ENCODE data around the gene SLC35G4. TPM values are rescaled to one million over a fixed set of nuclear protein-coding genes. Genes with fewer than 3 reads are reported as not detected.
"Not testable (repeated sequence)": the region's sequence is repeated elsewhere in the genome, so short reads cannot be mapped to it uniquely, and the experiment has no call there.

SLC35G4 gene
- polyA plus RNA-seq = not detected

DNA sequence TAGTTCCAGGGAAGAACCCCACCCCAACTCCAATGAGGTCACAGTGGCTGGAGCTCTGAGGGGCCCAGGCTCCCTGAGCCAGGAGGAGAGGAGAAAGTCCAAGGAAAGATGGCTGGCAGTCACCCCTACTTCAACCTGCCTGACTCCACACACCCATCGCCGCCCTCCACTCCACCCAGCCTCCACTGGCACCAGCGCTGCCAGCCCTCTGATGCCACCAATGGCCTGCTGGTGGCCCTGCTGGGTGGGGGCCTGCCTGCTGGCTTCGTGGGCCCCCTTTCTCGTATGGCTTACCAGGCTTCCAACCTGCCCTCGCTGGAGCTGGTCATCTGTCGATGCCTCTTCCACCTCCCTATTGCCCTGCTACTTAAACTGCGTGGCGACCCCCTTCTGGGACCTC lies at the start of gene SLC35G4:
SLC35G4 (plus strand) TSS at position 109 of the 400 bp plus-strand sequence; CDS start at position 109, 0 bp downstream.
- 74 to 91% methylated on average over 5 to 7 of the region's 9 CpGs for WGBS, 2 donors
- H3K9me3 ChIP-seq (ENCODE audit: control insufficient read depth in 2 of 2, insufficient read depth in 1 of 2, low read depth in 1 of 2, low read length in 1 of 2); H3K27ac ChIP-seq (ENCODE audit: low read depth in 2 of 2, low read length in 1 of 2); H3K27me3 ChIP-seq (ENCODE audit: control insufficient read depth in 1 of 2, insufficient read depth in 2 of 2, low read length in 2 of 2); H3K4me1 ChIP-seq (ENCODE audit: control insufficient read depth in 2 of 2, insufficient read depth in 2 of 2, low read length in 1 of 2); H3K4me3 ChIP-seq (ENCODE audit: low read depth in 1 of 2, low read length in 2 of 2); H3K36me3 ChIP-seq (ENCODE audit: control insufficient read depth in 2 of 2, insufficient read depth in 2 of 2, low read length in 1 of 2): not testable (repeated sequence)

DNA sequence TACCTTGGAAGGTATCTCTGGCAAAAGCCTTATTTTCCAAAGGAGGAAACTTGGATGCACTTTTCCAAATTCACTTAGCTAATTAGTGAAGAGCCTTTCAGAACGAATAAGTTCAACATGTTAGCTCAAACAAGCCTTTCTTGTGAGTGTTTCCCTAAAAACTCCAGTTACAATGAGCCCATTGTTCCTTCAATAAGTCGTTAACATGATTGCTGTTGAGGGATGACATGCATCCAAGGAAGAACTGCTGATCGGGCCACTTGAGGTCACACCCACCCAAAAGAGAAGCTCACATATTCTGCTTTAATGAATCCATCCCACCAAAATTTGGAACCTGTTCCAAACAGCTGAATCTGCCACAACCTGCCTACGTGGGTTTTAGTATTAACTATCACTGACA lies 48.1 kb upstream of the SLC35G4 start:
- 56 to 60% methylated on average over 4 of the region's 4 CpGs for WGBS, 2 donors

DNA sequence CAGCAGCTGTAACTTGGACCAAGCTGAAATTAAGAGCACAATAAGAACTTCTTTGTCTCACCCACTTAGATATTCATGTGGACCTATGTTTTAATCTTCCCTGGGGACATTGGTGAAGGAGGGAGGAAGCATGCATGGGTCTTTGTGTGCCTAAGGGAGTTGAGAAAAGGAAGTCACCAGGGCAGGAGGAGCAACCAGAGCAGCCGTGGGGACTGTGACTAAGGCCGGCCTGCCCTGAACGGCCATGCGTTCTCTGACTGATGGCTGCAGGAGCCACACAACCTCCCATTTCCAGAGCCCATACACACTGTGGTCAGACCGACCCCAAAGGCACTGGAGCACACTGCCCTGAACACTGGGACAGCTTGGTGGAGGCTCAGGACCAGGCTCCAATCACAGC lies 43.7 kb upstream of the SLC35G4 start:
- WGBS, 2 donors = 73 to 81% methylated on average over 5 of the region's 5 CpGs
- Histone ChIP-seq H3K36me3 (ENCODE audit: control insufficient read depth in 2 of 2, insufficient read depth in 2 of 2, low read length in 1 of 2) (no peaks in the 10 kb centered on the region), H3K9me3 (ENCODE audit: control insufficient read depth in 2 of 2, insufficient read depth in 1 of 2, low read depth in 1 of 2, low read length in 1 of 2) (no peaks in the 10 kb centered on the region), H3K27me3 (ENCODE audit: control insufficient read depth in 1 of 2, insufficient read depth in 2 of 2, low read length in 2 of 2) (no peaks in the 10 kb centered on the region), H3K4me1 (ENCODE audit: control insufficient read depth in 2 of 2, insufficient read depth in 2 of 2, low read length in 1 of 2) (no peaks in the 10 kb centered on the region), H3K27ac (ENCODE audit: low read depth in 2 of 2, low read length in 1 of 2) (no peak overlapping the region), H3K4me3 (ENCODE audit: low read depth in 1 of 2, low read length in 2 of 2) (no peak overlapping the region)

More for the DNA sequence above, 48.1 kb upstream of the SLC35G4 start:
- Histone ChIP-seq H3K27me3 (ENCODE audit: control insufficient read depth in 1 of 2, insufficient read depth in 2 of 2, low read length in 2 of 2) (no peaks in the 10 kb centered on the region), H3K27ac (ENCODE audit: low read depth in 2 of 2, low read length in 1 of 2) (no peak overlapping the region), H3K4me1 (ENCODE audit: control insufficient read depth in 2 of 2, insufficient read depth in 2 of 2, low read length in 1 of 2) (no peaks in the 10 kb centered on the region), H3K9me3 (ENCODE audit: control insufficient read depth in 2 of 2, insufficient read depth in 1 of 2, low read depth in 1 of 2, low read length in 1 of 2) (no peaks in the 10 kb centered on the region), H3K4me3 (ENCODE audit: low read depth in 1 of 2, low read length in 2 of 2) (no peak overlapping the region), H3K36me3 (ENCODE audit: control insufficient read depth in 2 of 2, insufficient read depth in 2 of 2, low read length in 1 of 2) (no peaks in the 10 kb centered on the region)

DNA sequence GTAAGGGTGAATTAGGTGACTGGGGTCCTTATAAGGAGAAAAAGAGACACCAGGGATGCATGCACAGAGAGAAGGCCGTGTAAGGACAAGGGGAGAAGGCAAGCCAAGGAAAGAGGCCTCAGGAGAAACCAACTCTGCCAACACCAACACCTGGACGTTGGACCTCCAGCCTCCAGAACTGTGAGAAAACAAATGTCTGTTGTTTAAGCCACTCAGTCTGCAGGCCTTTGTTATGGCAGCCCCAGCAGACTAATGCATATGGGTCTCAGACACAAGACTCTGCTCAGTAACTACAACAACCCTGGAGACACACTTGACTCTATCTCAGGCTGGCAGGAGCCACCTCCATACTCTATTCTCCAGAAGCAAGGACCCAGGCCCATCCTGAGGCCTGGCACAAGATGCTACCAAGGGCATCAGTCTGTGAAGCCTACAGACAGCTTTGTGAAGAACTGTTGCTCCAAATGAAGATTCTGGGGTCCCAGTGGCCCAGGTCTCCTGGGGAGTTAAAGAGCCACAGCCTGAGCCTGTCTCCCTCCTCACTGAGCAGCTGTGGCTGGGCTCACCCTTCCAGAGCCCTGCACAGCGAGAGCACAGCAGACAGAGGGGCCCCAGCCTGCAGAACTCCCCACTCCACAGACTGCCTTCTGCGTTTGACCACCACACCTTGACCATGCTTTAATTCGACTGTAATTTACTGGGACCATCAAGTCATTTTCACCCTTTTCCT lies 43.0 kb upstream of the SLC35G4 start:
- Histone ChIP-seq H3K27me3 (ENCODE audit: control insufficient read depth in 1 of 2, insufficient read depth in 2 of 2, low read length in 2 of 2) (no peaks in the 10 kb centered on the region), H3K27ac (ENCODE audit: low read depth in 2 of 2, low read length in 1 of 2) (no peak overlapping the region), H3K4me1 (ENCODE audit: control insufficient read depth in 2 of 2, insufficient read depth in 2 of 2, low read length in 1 of 2) (no peaks in the 10 kb centered on the region), H3K9me3 (ENCODE audit: control insufficient read depth in 2 of 2, insufficient read depth in 1 of 2, low read depth in 1 of 2, low read length in 1 of 2) (no peaks in the 10 kb centered on the region), H3K4me3 (ENCODE audit: low read depth in 1 of 2, low read length in 2 of 2) (no peak overlapping the region), H3K36me3 (ENCODE audit: control insufficient read depth in 2 of 2, insufficient read depth in 2 of 2, low read length in 1 of 2) (no peaks in the 10 kb centered on the region)
- 70 to 71% methylated on average over 5 of the region's 5 CpGs for WGBS, 2 donors

DNA sequence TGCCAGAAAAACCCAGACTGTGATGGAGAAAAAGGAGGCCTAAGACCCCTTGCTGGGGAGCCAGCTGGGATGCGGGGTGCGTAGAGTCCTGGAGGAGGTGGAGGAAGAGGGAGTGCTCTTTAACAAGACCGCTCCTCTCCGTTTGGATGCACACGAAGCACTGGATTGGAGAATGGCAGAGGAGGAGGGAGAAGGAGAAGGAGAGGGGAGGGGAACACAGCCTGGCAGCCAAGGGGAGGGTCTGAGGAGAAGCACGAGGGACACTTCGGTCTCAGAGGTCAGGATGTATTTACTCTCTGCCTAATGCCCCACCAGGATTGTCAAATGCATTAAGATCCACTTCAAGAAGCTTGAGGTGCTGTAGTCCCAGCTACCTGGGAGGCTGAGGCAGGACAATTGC lies 42.0 kb upstream of the SLC35G4 start:
- 66% methylated on average over 7 of the region's 7 CpGs for WGBS, 2 donors
- Histone ChIP-seq H3K4me1 (ENCODE audit: control insufficient read depth in 2 of 2, insufficient read depth in 2 of 2, low read length in 1 of 2) (no peaks in the 10 kb centered on the region), H3K27ac (ENCODE audit: low read depth in 2 of 2, low read length in 1 of 2) (no peak overlapping the region), H3K4me3 (ENCODE audit: low read depth in 1 of 2, low read length in 2 of 2) (no peak overlapping the region), H3K27me3 (ENCODE audit: control insufficient read depth in 1 of 2, insufficient read depth in 2 of 2, low read length in 2 of 2) (no peaks in the 10 kb centered on the region), H3K9me3 (ENCODE audit: control insufficient read depth in 2 of 2, insufficient read depth in 1 of 2, low read depth in 1 of 2, low read length in 1 of 2) (no peaks in the 10 kb centered on the region), H3K36me3 (ENCODE audit: control insufficient read depth in 2 of 2, insufficient read depth in 2 of 2, low read length in 1 of 2) (no peaks in the 10 kb centered on the region)

DNA sequence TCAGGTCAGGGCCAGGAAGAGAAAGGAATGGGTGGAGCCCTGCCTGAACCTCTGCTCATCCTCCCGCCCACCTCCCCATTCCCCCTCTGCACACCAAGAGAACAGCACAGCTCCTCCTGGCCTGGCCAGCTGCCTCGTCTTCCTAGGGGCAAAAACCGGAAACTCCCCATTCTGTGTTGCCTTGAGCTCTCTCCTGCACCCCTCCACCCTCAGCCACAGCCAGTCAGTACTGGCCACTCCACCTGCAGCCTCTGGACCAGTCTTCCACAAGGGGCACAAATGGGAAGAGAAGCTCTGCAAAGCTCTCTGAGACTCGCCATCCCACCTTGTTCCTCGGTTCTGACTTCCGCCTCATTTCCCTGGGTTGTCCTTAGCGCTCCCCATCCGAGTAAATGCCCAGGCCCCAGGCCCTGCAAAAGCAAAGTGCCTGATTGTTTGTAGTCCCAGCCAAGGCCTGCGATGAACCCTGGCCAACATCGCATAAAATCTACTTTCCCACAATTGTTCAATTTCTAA lies 39.3 kb upstream of the SLC35G4 start:
- WGBS, 2 donors = 78% methylated on average over 10 of the region's 10 CpGs
- H3K9me3 ChIP-seq (ENCODE audit: control insufficient read depth in 2 of 2, insufficient read depth in 1 of 2, low read depth in 1 of 2, low read length in 1 of 2) = no peaks in the 10 kb centered on the region

DNA sequence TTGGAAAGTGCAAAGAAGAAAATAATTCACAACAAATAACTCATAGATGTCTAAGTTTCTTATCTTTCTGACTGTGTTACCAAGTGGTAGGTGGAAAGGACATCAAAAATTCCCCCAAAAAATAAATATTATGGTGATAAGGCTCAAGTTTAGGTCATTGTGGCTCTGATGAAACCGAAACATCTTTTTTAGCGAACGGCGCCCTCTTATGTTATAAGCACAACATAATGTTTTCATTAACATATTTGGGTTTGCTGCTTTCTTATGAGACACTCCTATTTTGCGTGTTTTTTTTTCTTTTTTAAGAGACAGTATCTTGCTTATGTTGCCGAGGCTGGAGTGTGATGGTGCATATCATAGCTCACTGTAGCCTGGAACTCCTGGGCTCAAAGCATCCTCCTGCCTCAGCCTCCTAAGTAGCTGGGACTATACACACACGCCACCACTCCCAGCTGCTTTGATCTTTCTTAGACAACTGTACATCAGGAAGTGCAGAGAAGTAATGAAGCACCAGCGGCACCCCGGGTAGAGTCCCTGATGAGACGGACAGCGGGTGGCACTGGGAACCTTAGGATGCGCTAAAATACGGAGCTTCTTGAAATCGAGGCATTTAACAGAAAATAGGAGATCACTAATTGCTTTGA lies 38.5 kb upstream of the SLC35G4 start:
- no peaks in the 10 kb centered on the region for H3K27me3 ChIP-seq (ENCODE audit: control insufficient read depth in 1 of 2, insufficient read depth in 2 of 2, low read length in 2 of 2)
- no peaks in the 10 kb centered on the region for H3K9me3 ChIP-seq (ENCODE audit: control insufficient read depth in 2 of 2, insufficient read depth in 1 of 2, low read depth in 1 of 2, low read length in 1 of 2)
- no peak overlapping the region for H3K27ac ChIP-seq (ENCODE audit: low read depth in 2 of 2, low read length in 1 of 2)
- H3K4me1 ChIP-seq (ENCODE audit: control insufficient read depth in 2 of 2, insufficient read depth in 2 of 2, low read length in 1 of 2) = no peaks in the 10 kb centered on the region
- H3K4me3 ChIP-seq (ENCODE audit: low read depth in 1 of 2, low read length in 2 of 2) = no peak overlapping the region
- H3K36me3 ChIP-seq (ENCODE audit: control insufficient read depth in 2 of 2, insufficient read depth in 2 of 2, low read length in 1 of 2) = no peaks in the 10 kb centered on the region
- WGBS, 2 donors = 83 to 87% methylated on average over 14 of the region's 14 CpGs

More for the DNA sequence above, 39.3 kb upstream of the SLC35G4 start:
- no peak overlapping the region for H3K27ac ChIP-seq (ENCODE audit: low read depth in 2 of 2, low read length in 1 of 2)
- no peaks in the 10 kb centered on the region for H3K4me1 ChIP-seq (ENCODE audit: control insufficient read depth in 2 of 2, insufficient read depth in 2 of 2, low read length in 1 of 2)
- no peak overlapping the region for H3K4me3 ChIP-seq (ENCODE audit: low read depth in 1 of 2, low read length in 2 of 2)
- H3K36me3 ChIP-seq (ENCODE audit: control insufficient read depth in 2 of 2, insufficient read depth in 2 of 2, low read length in 1 of 2) = no peaks in the 10 kb centered on the region
- H3K27me3 ChIP-seq (ENCODE audit: control insufficient read depth in 1 of 2, insufficient read depth in 2 of 2, low read length in 2 of 2) = no peaks in the 10 kb centered on the region

DNA sequence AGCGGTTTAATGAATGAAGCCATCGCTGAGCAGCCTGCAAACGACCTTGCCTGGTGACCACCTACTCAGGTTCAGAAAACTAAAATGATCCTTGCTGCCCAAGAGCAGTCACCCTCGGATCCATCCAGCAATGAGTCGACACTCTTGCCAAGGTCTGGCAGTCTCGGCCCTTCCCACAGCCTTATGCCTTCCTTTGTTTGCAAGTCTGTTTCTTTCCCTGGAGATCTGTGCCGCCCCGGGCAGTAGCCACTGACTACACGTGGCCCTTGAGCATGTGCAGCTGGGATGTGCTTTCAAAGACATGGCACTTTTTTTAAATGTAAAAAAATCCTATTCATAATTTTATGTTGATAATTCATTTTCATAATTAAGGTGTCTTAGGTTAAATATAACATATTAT lies 37.2 kb upstream of the SLC35G4 start:
- Histone ChIP-seq H3K4me3 (ENCODE audit: low read depth in 1 of 2, low read length in 2 of 2) (no peak overlapping the region), H3K36me3 (ENCODE audit: control insufficient read depth in 2 of 2, insufficient read depth in 2 of 2, low read length in 1 of 2) (no peaks in the 10 kb centered on the region), H3K27ac (ENCODE audit: low read depth in 2 of 2, low read length in 1 of 2) (no peak overlapping the region), H3K27me3 (ENCODE audit: control insufficient read depth in 1 of 2, insufficient read depth in 2 of 2, low read length in 2 of 2) (no peaks in the 10 kb centered on the region), H3K4me1 (ENCODE audit: control insufficient read depth in 2 of 2, insufficient read depth in 2 of 2, low read length in 1 of 2) (no peaks in the 10 kb centered on the region), H3K9me3 (ENCODE audit: control insufficient read depth in 2 of 2, insufficient read depth in 1 of 2, low read depth in 1 of 2, low read length in 1 of 2) (no peaks in the 10 kb centered on the region)
- 75 to 79% methylated on average over 9 of the region's 9 CpGs for WGBS, 2 donors

DNA sequence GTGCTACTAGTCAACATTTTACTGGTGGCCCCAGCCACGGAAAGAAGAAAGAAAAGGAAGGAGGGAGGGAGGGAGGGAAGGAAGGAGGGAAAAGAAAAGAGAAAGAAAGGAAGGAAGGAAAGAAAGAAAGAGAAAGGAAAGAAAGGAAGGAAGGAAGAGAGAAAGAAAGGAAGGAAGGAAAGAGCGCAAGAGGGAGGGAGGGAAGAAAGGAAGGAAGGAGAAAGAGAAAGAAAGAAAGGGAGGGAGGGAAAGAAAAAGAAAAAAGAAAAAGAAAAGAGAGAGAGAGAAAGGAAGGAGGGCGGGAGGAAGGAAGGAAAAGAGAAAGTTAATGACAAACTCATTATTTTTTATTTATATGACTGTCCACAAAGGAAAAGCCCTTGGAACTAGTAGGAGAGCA lies 34.9 kb upstream of the SLC35G4 start:
- H3K4me1 ChIP-seq (ENCODE audit: control insufficient read depth in 2 of 2, insufficient read depth in 2 of 2, low read length in 1 of 2) = no peaks in the 10 kb centered on the region
- 74 to 80% methylated on average over 3 of the region's 3 CpGs for WGBS, 2 donors
- H3K36me3 ChIP-seq (ENCODE audit: control insufficient read depth in 2 of 2, insufficient read depth in 2 of 2, low read length in 1 of 2) = no peaks in the 10 kb centered on the region
- H3K4me3 ChIP-seq (ENCODE audit: low read depth in 1 of 2, low read length in 2 of 2) = no peak overlapping the region
- H3K27ac ChIP-seq (ENCODE audit: low read depth in 2 of 2, low read length in 1 of 2) = no peak overlapping the region
- no peaks in the 10 kb centered on the region for H3K27me3 ChIP-seq (ENCODE audit: control insufficient read depth in 1 of 2, insufficient read depth in 2 of 2, low read length in 2 of 2)
- H3K9me3 ChIP-seq (ENCODE audit: control insufficient read depth in 2 of 2, insufficient read depth in 1 of 2, low read depth in 1 of 2, low read length in 1 of 2) = no peaks in the 10 kb centered on the region

Data from esophagus (tissue), 2 donors.